ENCODE results near the gene NVL.
A peak's percentile ranks its signal among the peaks of the same experiment; 100 is the strongest.

The NVL gene

DNA sequence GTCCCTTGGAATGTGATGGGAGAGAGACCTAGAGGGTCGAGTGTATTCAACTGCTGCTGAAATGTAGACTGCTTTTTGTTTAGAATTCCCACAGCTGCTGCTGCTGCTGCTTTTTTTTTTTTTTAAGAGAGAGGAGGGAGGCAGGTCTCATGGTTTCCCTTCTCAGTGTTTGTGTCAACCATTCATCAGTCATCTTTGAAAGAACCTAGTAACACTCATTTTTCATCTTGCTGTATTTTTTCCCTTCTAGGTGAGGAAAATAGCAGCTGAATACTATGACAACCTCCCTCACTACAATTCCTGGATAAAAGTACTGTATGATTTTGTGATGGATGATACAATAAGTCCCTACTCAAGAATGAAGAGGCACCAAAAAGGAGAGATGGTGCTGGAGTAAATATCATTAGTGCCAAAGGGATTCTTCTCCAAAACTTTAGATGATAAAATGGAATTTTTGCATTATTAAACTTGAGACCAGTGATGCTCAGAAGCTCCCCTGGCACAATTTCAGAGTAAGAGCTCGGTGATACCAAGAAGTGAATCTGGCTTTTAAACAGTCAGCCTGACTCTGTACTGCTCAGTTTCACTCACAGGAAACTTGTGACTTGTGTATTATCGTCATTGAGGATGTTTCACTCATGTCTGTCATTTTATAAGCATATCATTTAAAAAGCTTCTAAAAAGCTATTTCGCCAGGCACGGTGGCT is 137.7 kb downstream of the NVL start:
- no peak for DNase-seq

DNA sequence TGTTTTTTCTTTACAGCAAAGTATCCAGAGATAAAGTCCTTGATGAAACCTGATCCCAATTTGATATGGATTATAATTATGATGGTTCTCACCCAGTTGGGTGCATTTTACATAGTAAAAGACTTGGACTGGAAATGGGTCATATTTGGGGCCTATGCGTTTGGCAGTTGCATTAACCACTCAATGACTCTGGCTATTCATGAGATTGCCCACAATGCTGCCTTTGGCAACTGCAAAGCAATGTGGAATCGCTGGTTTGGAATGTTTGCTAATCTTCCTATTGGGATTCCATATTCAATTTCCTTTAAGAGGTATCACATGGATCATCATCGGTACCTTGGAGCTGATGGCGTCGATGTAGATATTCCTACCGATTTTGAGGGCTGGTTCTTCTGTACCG is 140.4 kb downstream of the NVL start:
- no peak for DNase-seq

DNA sequence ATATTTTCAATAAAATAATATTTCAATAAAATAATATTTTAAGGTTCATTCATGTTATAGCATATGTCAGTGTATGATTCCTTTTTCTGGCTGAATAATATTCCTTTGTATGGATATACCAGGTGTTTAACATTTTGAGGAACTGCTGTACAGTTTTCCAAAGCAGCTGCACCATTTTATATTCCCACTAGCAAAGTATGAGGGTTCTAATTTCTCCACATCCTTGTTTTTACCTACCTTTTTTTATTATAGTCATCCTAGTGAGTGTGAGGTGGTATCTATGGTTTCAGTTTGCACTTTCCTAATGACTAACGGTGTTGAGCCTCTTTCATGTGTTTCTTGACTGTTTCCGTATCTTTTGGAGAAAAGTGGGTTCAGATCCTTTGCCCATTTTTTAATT is 141.7 kb downstream of the NVL start:
- DNase-seq, result no peak

DNA sequence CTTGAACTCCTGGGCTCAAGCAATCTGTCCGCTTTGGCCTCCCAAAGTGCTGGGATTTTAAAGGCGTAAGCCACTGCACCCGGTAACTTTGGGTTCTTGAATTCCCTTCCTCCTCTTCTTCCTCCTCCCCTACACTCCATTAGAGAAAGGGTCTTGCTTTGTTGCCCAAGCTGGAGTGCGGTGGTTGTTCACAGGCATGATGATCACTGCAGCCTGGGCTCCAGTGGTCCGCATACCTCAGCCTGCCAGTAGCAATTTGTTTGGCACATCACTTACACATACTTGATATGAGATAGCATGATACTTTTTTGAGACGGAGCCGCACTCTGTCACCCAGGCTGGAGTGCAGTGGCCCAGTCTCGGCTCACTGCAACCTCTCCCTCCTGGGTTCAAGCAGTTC is 144.8 kb downstream of the NVL start:
- DNase-seq, result no peak

DNA sequence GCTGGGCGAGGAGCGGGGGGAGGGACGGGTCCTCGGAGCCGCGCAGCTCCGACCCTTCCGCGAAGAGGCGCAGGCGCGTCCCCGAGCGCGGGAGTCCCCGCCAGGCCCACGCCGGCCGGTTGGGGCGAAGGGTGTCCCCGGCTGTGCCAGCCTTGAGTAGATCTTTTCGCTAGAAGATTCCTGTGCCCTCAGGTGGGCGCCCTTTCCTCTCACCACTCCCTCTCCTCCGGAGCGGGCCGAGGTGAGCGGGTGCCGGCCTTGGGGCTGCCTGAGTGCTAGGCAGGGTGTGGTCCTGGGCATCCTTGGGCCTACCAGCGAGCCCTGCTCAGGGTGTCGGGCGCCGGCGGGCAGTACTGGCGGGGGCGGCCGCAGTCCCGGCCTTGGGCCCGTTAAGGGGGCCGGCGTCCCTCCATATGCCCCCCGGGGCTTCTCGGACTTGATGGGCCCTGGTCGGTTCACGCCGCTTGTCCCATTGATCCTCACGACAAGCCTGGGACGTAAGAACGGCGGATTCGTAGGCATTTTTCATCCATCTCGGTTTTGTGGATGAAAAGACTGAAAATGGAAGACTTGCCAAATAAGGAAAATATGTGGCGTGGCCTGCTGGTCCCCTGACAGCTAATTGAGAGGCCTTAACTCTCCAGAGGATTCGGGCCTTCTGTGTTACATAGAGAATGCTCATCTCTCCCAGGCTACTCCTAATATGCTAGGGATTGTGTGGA is 146.2 kb downstream of the NVL start:
- peak; percentile 55 to 63 for DNase-seq

DNA sequence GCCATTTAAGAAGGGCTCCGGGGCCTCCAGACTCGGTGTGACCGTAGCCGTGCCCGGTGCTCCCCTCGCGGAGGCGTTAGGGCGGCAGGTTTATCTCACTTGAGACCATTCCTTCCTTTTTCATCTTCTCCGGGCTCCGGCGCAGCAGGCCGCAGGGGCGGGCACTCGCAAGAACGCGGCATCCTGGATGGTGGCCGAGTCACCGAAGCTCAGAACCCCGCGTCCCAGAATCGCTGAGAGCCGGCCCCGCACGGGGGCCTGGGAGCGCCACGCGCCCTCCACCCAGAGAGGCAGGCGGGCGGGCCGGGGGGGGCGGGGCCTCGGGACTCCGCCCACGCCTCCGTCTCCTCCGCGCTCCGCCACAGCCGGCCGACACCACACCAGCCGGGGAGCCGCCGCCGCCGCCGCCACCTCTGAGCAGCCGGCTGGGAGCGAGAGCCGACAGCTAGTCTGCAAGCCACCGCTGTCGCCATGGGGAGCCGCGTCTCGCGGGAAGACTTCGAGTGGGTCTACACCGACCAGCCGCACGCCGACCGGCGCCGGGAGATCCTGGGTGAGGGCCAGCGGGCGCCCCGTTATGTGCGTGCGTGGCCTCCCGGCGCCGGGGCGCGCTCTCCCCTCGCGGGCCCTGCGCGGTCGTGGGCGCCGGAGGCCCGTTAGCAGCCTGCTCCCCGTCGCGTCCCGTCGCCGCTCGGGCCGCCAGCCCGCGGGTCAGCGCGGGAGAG is 146.9 kb downstream of the NVL start, which contains the start of gene DEGS1:
Gene DEGS1, plus strand, starts transcription at position 375 of the 725 bp plus-strand sequence. Its CDS starts 97 bp downstream, at position 472.
- peak; percentile 74 to 83 for DNase-seq

DNA sequence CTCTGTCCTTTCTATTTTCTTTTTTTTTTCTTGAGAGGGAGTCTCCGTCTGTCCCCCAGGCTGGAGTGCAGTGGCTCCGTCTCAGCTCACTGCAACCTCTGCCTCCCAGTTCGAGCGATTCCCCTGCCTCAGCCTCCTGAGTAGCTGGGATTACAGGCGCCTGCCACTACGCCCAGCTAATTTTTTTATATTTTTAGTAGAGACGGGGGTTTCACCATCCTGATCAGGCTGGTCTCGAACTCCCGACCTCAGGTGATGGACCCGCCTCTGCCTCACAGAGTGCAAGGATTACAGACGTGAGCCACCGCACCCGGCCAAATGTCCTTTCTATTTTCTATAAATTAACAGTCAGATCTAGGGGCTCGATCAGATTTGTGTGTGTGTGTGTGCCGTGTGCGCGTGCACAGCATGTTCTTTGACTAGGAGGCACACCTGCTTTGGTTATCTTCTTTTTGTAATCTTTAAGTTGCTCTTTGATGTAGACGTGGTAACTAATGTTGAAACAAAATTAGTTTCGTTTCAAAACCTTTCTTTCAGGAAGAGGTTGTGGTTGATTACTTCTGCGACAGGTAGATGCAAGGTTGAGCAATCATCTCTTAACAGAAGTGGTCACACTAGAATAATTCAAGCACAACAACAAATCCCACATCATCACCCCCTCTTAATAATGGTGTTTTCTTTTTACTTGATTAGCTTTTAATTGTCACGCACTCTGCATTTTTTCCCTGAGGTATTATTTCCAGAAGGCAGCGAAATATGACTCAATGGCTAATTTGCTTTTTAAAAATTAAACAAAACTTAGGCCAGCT is 147.7 kb downstream of the NVL start:
- peak in 1 of 2 donors; percentile 9 for DNase-seq

DNA sequence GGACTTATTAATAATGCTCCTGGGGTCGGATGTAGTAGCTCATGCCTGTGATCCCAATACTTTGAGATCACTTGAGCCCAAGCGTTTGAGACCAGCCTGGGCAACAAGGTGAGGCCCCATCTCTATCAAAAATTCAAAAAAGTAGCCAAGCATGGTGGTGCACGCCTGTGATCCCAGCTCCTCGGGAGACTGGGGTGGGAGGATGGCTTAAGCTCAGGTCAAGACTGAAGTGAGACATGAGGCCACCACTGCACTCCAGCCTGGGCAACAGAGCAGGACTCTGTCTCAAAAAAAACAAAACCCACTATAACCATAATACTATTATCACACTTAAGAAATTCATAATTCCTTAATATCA is 148.5 kb downstream of the NVL start:
- no peak for DNase-seq

DNA sequence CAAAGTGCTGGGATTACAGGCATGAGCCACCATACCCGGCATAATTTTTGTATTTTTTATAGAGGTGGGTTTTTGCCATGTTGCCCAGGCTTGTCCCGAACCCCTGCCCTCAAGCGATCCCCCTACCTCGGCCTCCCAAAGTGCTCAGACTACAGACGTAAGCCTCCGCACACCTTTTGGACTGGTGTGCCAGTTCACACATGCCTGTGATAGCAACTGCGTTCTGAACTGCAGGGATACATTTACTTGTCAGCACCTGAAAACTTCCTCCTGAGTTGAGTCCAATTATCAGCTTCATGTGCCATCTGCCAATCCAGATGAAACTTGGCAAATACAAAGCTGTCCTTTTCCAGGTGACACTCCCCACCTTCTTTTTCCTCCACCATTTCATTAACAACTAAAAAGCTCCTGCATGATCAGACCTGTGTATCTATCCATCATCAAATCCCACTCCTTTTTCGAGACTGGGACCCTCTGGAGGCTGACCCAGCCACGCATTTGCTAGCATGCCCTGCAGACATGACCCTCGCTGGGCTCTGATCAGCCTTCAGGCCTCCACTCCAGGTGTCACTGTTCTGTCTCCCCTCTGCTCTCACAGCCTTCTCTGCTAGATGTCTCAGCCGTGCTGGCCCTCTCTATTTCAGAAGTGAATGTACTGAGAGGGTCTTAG is 149.1 kb downstream of the NVL start:
- no peak for DNase-seq

DNA sequence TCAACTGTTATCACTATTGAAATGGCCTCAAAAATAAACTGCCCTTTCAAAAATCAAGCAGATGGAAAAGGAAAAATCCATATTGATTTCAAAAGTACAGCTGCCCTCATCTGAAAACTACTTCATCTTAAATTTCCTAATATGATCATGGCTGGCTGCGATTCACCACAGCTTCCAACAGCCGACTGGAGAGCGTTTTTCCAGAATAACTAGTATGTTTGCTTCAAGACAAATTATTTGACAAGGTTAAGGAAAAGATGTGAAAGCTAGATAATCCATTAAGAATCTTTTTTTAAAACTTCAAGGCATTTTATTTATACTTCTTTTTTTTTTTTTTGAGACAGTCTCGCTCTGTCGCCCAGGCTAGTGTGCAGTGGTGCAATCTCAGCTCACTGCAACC is 151.1 kb downstream of the NVL start:
- no peak for DNase-seq

DNA sequence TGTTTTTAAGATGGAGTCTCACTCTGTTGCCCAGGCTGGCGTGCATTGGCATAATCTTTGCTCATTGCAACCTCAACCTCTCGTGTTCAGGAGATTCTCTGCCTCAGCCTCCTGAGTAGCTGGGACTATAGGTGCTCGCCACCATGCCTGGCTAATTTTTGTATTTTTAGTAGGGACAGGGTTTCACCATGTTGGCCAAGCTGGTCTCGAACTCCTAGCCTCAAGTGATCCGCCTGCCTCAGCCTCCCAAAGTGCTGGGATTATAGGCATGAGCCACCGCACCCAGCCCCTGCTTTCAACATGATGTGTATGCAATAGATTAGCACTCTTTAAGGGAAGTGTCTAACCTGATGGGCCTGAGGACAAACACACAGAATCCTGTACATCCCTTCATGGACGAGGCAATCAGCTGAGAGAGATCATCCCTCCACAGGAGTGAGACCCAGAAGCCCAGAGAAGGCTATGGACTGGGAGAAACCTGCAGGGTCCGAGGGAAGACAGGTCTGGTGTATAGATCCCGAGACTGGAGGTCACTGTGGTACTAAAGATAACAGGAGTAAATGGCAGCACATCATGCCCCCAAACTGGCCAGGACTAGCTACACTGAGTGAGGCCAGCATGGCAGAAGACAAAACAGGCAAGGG is 152.5 kb downstream of the NVL start:
- no peak for DNase-seq
